GM12872 (cell line): ENCODE data around the gene METTL21A.

Experiments
- CTCF ChIP-seq: IDR thresholded peaks from 3 replicates; pipeline ENCODE4 v1.5.1; 2011; ENCODE audit warnings: low read depth, mild to moderate bottlenecking, low read length, moderate library complexity; ENCODE audit not compliant: insufficient read depth

The METTL21A gene

DNA sequence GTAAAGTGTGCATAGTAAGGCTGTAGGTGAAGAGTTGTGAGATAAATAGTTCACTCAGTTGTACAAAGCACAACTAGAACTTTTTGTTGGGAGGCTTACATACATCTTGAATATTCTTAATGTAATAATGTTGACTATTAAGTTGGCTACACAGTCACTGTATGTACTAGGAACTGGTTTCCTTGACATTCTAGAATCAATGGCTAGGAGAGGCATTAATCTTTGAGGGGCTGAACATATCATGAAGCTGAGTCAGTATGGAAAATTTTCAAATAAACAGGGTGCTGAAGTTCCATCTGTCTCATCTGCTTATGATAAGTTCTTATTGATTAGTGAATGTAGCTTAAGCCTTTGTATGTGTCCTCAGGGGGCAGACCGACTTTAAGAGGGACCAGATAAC, 23.4 kb downstream of the METTL21A start:
- no peak for TF ChIP-seq CTCF

DNA sequence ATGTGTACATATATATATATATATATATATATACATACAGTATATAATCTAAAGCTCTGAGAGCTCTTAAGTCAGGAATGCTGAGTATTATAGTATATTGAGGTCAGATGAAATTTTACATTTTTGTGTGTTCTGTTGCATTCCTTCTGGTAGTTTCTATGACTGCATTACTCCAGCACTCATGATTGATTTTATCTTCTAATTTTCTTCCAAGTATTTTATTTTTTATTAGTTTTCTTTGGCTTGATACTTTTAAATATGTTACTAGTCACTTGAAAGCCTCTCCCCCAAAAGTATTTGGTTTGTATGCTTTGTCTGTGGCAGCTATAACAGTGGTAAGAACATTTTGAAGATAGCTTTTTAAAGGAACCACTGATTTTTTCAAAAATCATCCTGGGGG, 25.0 kb downstream of the METTL21A start:
- no peak for TF ChIP-seq CTCF

- TF ChIP-seq CTCF, result no peak
Measured at GRCh38 chr2:207599636-207600035, 25.6 kb downstream of the METTL21A start.

GRCh38 chr2:207594731-207595130, 30.5 kb downstream of the METTL21A start:
- TF ChIP-seq CTCF, result no peak

DNA sequence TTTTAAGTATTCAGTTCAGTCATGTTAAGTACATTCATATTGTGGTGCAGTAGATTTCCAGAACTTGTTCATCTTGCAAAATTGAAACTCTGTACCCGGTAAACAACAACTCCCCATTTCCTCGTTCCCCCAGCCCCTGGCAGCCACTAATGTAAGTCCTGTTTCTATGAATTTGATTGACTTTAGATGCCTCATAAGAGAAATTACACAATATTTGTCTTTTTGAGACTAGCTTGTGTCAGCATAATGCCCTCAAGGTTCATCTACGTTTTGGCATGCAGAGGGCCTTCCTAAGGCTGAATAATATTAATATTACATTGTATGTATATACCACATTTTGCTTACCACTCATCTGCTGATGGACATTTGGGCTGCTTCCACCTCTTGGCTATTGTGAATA, 30.9 kb downstream of the METTL21A start:
- no peak for TF ChIP-seq CTCF

DNA sequence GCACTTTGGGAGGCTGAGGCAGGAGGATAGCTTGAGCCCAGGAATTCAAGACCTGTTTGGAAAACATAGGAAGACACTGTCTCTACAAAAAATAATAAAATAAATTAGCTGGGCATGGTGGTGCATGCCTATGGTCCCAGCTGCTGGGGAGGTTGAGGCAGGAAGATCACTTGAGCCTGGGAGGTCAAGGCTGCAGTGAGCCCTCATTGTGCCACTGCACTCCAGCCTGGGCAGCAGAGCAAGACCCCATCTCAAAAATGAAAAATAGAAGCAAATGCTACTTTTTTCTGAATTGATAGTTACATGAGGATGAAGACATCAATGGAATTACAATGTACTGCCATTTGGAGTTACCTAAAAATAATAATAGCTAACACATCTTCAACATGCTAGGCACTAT, 31.9 kb downstream of the METTL21A start:
- no peak for TF ChIP-seq CTCF

- TF ChIP-seq CTCF, result no peak
Measured at GRCh38 chr2:207589143-207589542, 36.1 kb downstream of the METTL21A start.

DNA sequence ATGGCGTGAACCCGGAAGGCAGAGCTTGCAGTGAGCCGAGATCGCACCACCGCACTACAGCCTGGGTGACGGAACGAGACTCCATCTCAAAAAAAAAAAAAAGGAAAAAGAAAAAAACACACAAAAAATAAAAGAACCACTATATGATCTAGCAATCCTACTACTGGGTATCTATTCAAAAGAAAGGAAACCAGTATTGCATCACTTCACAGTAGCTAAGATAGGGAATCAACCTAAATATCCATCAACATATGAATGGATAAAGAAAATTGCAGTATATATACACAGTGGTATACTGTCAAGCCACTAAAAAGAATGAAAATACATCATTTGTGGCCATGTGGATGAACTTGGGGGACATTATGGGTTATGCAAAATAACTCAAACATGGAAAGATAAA, 37.9 kb downstream of the METTL21A start:
- no peak for TF ChIP-seq CTCF
